ENCODE data around the gene ADAM17. TPM values are rescaled to one million over a fixed set of nuclear protein-coding genes. Genes with fewer than 3 reads are reported as not detected.

Gene ADAM17
- polyA plus RNA-seq, 1 donor: 21.1 TPM

- WGBS (ENCODE audit: insufficient coverage, low lambda C conversion rate): no CpG with 5 or more reads among the region's 2 CpGs
- DNase-seq: no peak
- Histone ChIP-seq H3K36me3 (ENCODE audit: control insufficient read depth, insufficient read depth, low read length) (peaks cover 3% of the 10 kb centered on the region), H3K9me3 (ENCODE audit: control insufficient read depth, low read depth, low read length) (no peaks in the 10 kb centered on the region), H3K27me3 (ENCODE audit: control insufficient read depth, insufficient read depth, low read length) (no peaks in the 10 kb centered on the region), H3K27ac (ENCODE audit: low read length) (no peak overlapping the region), H3K4me1 (ENCODE audit: control insufficient read depth, insufficient read depth, low read length) (no peaks in the 10 kb centered on the region), H3K4me3 (ENCODE audit: low read length) (no peak overlapping the region)
These were observed 7.1 kb downstream of the ADAM17 start for GRCh38 chr2:9548506-9548905.

- no peak for DNase-seq
- Histone ChIP-seq H3K4me3 (ENCODE audit: low read length) (no peak overlapping the region), H3K36me3 (ENCODE audit: control insufficient read depth, insufficient read depth, low read length) (peaks cover 6% of the 10 kb centered on the region), H3K4me1 (ENCODE audit: control insufficient read depth, insufficient read depth, low read length) (no peaks in the 10 kb centered on the region), H3K27me3 (ENCODE audit: control insufficient read depth, insufficient read depth, low read length) (no peaks in the 10 kb centered on the region), H3K27ac (ENCODE audit: low read length) (no peak overlapping the region), H3K9me3 (ENCODE audit: control insufficient read depth, low read depth, low read length) (no peaks in the 10 kb centered on the region)
- WGBS (ENCODE audit: insufficient coverage, low lambda C conversion rate): no CpG with 5 or more reads among the region's 5 CpGs
These were observed 8.2 kb downstream of the ADAM17 start for GRCh38 chr2:9547262-9547991.

- H3K27ac ChIP-seq (ENCODE audit: low read length): no peak overlapping the region
- no peaks in the 10 kb centered on the region for H3K9me3 ChIP-seq (ENCODE audit: control insufficient read depth, low read depth, low read length)
- DNase-seq: no peak
- H3K4me3 ChIP-seq (ENCODE audit: low read length): no peak overlapping the region
- H3K4me1 ChIP-seq (ENCODE audit: control insufficient read depth, insufficient read depth, low read length): no peaks in the 10 kb centered on the region
- no peaks in the 10 kb centered on the region for H3K27me3 ChIP-seq (ENCODE audit: control insufficient read depth, insufficient read depth, low read length)
- WGBS (ENCODE audit: insufficient coverage, low lambda C conversion rate): no CpG with 5 or more reads among the region's 5 CpGs
- H3K36me3 ChIP-seq (ENCODE audit: control insufficient read depth, insufficient read depth, low read length): peaks cover 8% of the 10 kb centered on the region
These were observed 10.1 kb downstream of the ADAM17 start for GRCh38 chr2:9545502-9545901.

GRCh38 chr2:9543557-9543956 lies 12.1 kb downstream of the ADAM17 start:
- no peak for DNase-seq
- Histone ChIP-seq H3K4me3 (ENCODE audit: low read length) (no peak overlapping the region), H3K27me3 (ENCODE audit: control insufficient read depth, insufficient read depth, low read length) (no peaks in the 10 kb centered on the region), H3K27ac (ENCODE audit: low read length) (no peak overlapping the region), H3K4me1 (ENCODE audit: control insufficient read depth, insufficient read depth, low read length) (no peaks in the 10 kb centered on the region), H3K9me3 (ENCODE audit: control insufficient read depth, low read depth, low read length) (no peaks in the 10 kb centered on the region), H3K36me3 (ENCODE audit: control insufficient read depth, insufficient read depth, low read length) (peaks cover 5% of the 10 kb centered on the region)
- WGBS (ENCODE audit: insufficient coverage, low lambda C conversion rate): 60% methylated on average over 1 of the region's 1 CpG

- Histone ChIP-seq H3K4me3 (ENCODE audit: low read length) (no peak overlapping the region), H3K9me3 (ENCODE audit: control insufficient read depth, low read depth, low read length) (no peaks in the 10 kb centered on the region), H3K36me3 (ENCODE audit: control insufficient read depth, insufficient read depth, low read length) (peaks cover 7% of the 10 kb centered on the region), H3K27me3 (ENCODE audit: control insufficient read depth, insufficient read depth, low read length) (no peaks in the 10 kb centered on the region), H3K27ac (ENCODE audit: low read length) (no peak overlapping the region), H3K4me1 (ENCODE audit: control insufficient read depth, insufficient read depth, low read length) (peaks cover 2% of the 10 kb centered on the region)
- WGBS (ENCODE audit: insufficient coverage, low lambda C conversion rate): 63% methylated on average over 1 of the region's 5 CpGs
- no peak for DNase-seq
These were observed 16.1 kb downstream of the ADAM17 start for GRCh38 chr2:9539531-9539930.

GRCh38 chr2:9538000-9538507 lies 17.6 kb downstream of the ADAM17 start:
- H3K27me3 ChIP-seq (ENCODE audit: control insufficient read depth, insufficient read depth, low read length): no peaks in the 10 kb centered on the region
- peaks cover 2% of the 10 kb centered on the region for H3K4me1 ChIP-seq (ENCODE audit: control insufficient read depth, insufficient read depth, low read length)
- no peaks in the 10 kb centered on the region for H3K9me3 ChIP-seq (ENCODE audit: control insufficient read depth, low read depth, low read length)
- H3K36me3 ChIP-seq (ENCODE audit: control insufficient read depth, insufficient read depth, low read length): peaks cover 20% of the 10 kb centered on the region
- 80% methylated on average over 1 of the region's 2 CpGs for WGBS (ENCODE audit: insufficient coverage, low lambda C conversion rate)
- DNase-seq: no peak
- no peak overlapping the region for H3K4me3 ChIP-seq (ENCODE audit: low read length)
- no peak overlapping the region for H3K27ac ChIP-seq (ENCODE audit: low read length)

- Histone ChIP-seq H3K27me3 (ENCODE audit: control insufficient read depth, insufficient read depth, low read length) (no peaks in the 10 kb centered on the region), H3K36me3 (ENCODE audit: control insufficient read depth, insufficient read depth, low read length) (peaks cover 20% of the 10 kb centered on the region), H3K4me3 (ENCODE audit: low read length) (no peak overlapping the region), H3K9me3 (ENCODE audit: control insufficient read depth, low read depth, low read length) (no peaks in the 10 kb centered on the region), H3K27ac (ENCODE audit: low read length) (no peak overlapping the region), H3K4me1 (ENCODE audit: control insufficient read depth, insufficient read depth, low read length) (peaks cover 2% of the 10 kb centered on the region)
- no peak for DNase-seq
- WGBS (ENCODE audit: insufficient coverage, low lambda C conversion rate): 100% methylated on average over 1 of the region's 6 CpGs
These were observed 19.1 kb downstream of the ADAM17 start for GRCh38 chr2:9536504-9536903.

- no CpG with 5 or more reads among the region's 1 CpG for WGBS (ENCODE audit: insufficient coverage, low lambda C conversion rate)
- H3K4me1 ChIP-seq (ENCODE audit: control insufficient read depth, insufficient read depth, low read length): peaks cover 2% of the 10 kb centered on the region
- H3K27me3 ChIP-seq (ENCODE audit: control insufficient read depth, insufficient read depth, low read length): no peaks in the 10 kb centered on the region
These were observed 20.5 kb downstream of the ADAM17 start for GRCh38 chr2:9535177-9535576.

GRCh38 chr2:9533663-9534062 lies 22.0 kb downstream of the ADAM17 start:
- peaks cover 2% of the 10 kb centered on the region for H3K4me1 ChIP-seq (ENCODE audit: control insufficient read depth, insufficient read depth, low read length)
- H3K27me3 ChIP-seq (ENCODE audit: control insufficient read depth, insufficient read depth, low read length): no peaks in the 10 kb centered on the region
- peaks cover 24% of the 10 kb centered on the region for H3K36me3 ChIP-seq (ENCODE audit: control insufficient read depth, insufficient read depth, low read length)
- no peaks in the 10 kb centered on the region for H3K9me3 ChIP-seq (ENCODE audit: control insufficient read depth, low read depth, low read length)
- H3K4me3 ChIP-seq (ENCODE audit: low read length): no peak overlapping the region
- no peak overlapping the region for H3K27ac ChIP-seq (ENCODE audit: low read length)
- DNase-seq: no peak
- no CpG with 5 or more reads among the region's 2 CpGs for WGBS (ENCODE audit: insufficient coverage, low lambda C conversion rate)

More at GRCh38 chr2:9535177-9535576, 20.5 kb downstream of the ADAM17 start:
- no peak overlapping the region for H3K4me3 ChIP-seq (ENCODE audit: low read length)
- no peaks in the 10 kb centered on the region for H3K9me3 ChIP-seq (ENCODE audit: control insufficient read depth, low read depth, low read length)
- DNase-seq: no peak
- H3K36me3 ChIP-seq (ENCODE audit: control insufficient read depth, insufficient read depth, low read length): peaks cover 20% of the 10 kb centered on the region
- H3K27ac ChIP-seq (ENCODE audit: low read length): no peak overlapping the region

- DNase-seq: no peak
- no peaks in the 10 kb centered on the region for H3K9me3 ChIP-seq (ENCODE audit: control insufficient read depth, low read depth, low read length)
- peaks cover 27% of the 10 kb centered on the region for H3K36me3 ChIP-seq (ENCODE audit: control insufficient read depth, insufficient read depth, low read length)
- H3K4me3 ChIP-seq (ENCODE audit: low read length): no peak overlapping the region
- no CpG with 5 or more reads among the region's 4 CpGs for WGBS (ENCODE audit: insufficient coverage, low lambda C conversion rate)
- peaks cover 2% of the 10 kb centered on the region for H3K4me1 ChIP-seq (ENCODE audit: control insufficient read depth, insufficient read depth, low read length)
- no peaks in the 10 kb centered on the region for H3K27me3 ChIP-seq (ENCODE audit: control insufficient read depth, insufficient read depth, low read length)
- H3K27ac ChIP-seq (ENCODE audit: low read length): no peak overlapping the region
These were observed 23.2 kb downstream of the ADAM17 start for GRCh38 chr2:9532421-9532820.
